Adrenal gland (tissue), 5 donors: ENCODE results near the gene CNTNAP2.

Source experiments
- POLR2A ChIP-seq, 2 donors: fragments of 450-650 bp; IDR thresholded peaks; one replicate each; pipeline ENCODE4 v1.6.1; 2017; ENCODE audit warnings: antibody characterized with exemption in 2 of 2, mild to moderate bottlenecking in 2 of 2, moderate library complexity in 1 of 2
- TF ChIP-seq, protein P1 (sequence below), 6 experiments: fragments of 450-650 bp in 4 of 6; fragments of 200-600 bp in 2 of 6; sonication (generic) in 1 of 6; IDR thresholded peaks; 1 replicate in 5 of 6; 2 replicates in 1 of 6; pipeline versions ENCODE4 v1.5.1 to v1.8.0; 2016 to 2021; ENCODE audit warnings: antibody characterized with exemption in 6 of 6, mild to moderate bottlenecking in 2 of 6, moderate library complexity in 1 of 6
- donor health status: DM: no; HTN: no; CAD: no.

DNA sequence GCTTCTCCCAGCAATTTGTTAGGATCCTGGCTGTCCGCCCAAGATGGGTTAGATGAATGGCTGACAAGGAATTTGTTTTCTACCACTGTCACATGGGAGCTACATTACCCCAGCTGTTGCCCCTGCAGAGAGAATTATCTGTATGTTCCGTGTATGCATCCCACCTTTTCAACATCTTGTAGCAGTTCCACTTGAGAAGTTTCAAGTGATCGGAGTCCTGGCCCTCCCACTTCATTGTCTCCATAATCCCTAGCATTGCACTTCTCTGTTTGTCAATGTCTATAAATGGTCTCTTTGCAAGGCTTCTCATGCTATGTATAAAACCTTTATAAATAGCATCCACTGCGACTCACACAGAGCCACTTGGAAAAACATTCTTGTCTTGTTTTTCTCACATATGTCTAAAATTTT is 972.5 kb downstream of the CNTNAP2 start:
- TF ChIP-seq, protein P1, sequence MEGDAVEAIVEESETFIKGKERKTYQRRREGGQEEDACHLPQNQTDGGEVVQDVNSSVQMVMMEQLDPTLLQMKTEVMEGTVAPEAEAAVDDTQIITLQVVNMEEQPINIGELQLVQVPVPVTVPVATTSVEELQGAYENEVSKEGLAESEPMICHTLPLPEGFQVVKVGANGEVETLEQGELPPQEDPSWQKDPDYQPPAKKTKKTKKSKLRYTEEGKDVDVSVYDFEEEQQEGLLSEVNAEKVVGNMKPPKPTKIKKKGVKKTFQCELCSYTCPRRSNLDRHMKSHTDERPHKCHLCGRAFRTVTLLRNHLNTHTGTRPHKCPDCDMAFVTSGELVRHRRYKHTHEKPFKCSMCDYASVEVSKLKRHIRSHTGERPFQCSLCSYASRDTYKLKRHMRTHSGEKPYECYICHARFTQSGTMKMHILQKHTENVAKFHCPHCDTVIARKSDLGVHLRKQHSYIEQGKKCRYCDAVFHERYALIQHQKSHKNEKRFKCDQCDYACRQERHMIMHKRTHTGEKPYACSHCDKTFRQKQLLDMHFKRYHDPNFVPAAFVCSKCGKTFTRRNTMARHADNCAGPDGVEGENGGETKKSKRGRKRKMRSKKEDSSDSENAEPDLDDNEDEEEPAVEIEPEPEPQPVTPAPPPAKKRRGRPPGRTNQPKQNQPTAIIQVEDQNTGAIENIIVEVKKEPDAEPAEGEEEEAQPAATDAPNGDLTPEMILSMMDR (IDR thresholded peaks at IDR 0.05): no peak
- no peak for TF ChIP-seq POLR2A (IDR thresholded peaks at IDR 0.05)
